ENCODE results near the gene FHOD3. TPM values are rescaled to one million over a fixed set of nuclear protein-coding genes. Genes with fewer than 3 reads are reported as not detected.

FHOD3 gene
- total and polyA plus RNA-seq, 9 donors = 27.1 to 36.8 (median 33.7) TPM

DNA sequence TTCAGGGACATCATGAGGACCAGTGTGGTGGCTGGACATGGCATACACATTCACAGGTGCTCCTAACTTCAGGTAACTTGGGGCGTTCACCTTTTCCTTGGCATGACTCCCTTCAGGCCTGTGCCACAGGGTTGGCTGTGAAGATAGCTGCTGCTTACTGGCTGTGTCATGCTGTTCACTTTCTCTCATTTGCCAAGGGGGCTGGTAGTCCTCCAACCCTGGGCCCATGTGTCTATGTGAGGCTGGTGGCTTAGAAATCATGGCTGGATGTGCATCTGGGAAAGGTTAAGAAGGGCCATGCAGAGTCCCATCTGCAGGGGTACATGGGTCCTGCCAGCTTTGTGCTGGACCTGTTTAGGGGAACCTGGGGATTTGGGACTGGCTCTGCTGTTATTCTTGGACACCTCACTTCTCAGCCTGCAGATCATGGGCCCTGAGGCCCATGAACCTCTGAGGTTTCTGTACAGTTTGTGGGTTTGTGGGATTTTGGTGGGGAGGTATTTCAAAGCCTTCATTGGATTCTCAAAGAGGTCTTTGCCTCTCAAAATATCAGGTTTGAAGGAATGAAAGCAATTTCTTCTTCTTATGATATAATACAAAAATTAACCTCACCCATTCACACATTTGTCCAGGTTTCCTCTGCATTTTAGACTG, 62.9 kb downstream of the FHOD3 start:
- WGBS (ENCODE audit: insufficient coverage) = 100% methylated on average over 1 of the region's 1 CpG

DNA sequence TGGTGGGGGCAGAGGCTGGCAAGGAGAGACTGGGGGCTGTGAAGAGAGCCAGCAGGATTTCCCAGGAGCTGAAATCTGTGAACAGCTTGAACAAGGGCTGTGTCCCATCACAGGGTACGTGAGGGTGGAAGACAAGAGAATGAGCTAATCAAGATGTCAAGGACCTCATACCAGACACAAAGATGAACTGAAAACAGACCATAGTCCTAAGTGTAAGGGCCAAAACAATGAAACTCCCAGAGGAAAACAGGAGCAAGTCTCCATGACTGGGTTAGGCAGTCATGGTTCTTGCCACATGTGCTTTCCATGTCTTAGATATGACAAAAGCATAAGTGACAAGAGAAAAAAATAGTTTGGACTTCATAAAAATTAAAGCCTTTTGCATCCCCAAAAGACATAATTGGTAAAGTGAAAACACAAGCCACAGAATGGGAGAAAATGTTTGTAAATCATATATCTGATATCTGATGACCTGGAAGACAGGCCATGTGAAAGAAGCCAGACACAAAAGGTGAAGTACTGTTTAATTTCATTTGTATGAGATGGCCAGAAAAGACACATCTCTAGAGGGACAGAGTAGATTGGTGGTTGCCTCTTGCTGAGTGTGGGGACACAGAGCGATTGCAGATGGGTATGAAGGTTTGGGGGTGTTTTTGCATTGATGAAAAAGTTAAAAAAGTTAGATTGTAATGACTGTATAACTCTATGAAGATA, 67.6 kb downstream of the FHOD3 start:
- Histone ChIP-seq H3K4me3 (ENCODE audit: low read length) (no peak overlapping the region), H3K36me3 (ENCODE audit: control insufficient read depth, insufficient read depth, low read length) (no peaks in the 10 kb centered on the region), H3K27me3 (ENCODE audit: control insufficient read depth, insufficient read depth, low read length) (no peaks in the 10 kb centered on the region), H3K27ac (ENCODE audit: low read length) (no peak overlapping the region), H3K9me3 (replicated peaks; ENCODE audit: control insufficient read depth, low read depth, low read length) (no peaks in the 10 kb centered on the region), H3K4me1 (ENCODE audit: control insufficient read depth, insufficient read depth, low read length) (peaks cover 2% of the 10 kb centered on the region)
- WGBS (ENCODE audit: insufficient coverage) = no CpG with 5 or more reads among the region's 2 CpGs
- DNase-seq = no peak

More for the DNA sequence above, 62.9 kb downstream of the FHOD3 start:
- Histone ChIP-seq H3K4me3 (ENCODE audit: low read length) (no peak overlapping the region), H3K9me3 (replicated peaks; ENCODE audit: control insufficient read depth, low read depth, low read length) (no peaks in the 10 kb centered on the region), H3K27me3 (ENCODE audit: control insufficient read depth, insufficient read depth, low read length) (no peaks in the 10 kb centered on the region), H3K36me3 (ENCODE audit: control insufficient read depth, insufficient read depth, low read length) (no peaks in the 10 kb centered on the region), H3K4me1 (ENCODE audit: control insufficient read depth, insufficient read depth, low read length) (no peaks in the 10 kb centered on the region), H3K27ac (ENCODE audit: low read length) (no peak overlapping the region)
- DNase-seq = no peak

DNA sequence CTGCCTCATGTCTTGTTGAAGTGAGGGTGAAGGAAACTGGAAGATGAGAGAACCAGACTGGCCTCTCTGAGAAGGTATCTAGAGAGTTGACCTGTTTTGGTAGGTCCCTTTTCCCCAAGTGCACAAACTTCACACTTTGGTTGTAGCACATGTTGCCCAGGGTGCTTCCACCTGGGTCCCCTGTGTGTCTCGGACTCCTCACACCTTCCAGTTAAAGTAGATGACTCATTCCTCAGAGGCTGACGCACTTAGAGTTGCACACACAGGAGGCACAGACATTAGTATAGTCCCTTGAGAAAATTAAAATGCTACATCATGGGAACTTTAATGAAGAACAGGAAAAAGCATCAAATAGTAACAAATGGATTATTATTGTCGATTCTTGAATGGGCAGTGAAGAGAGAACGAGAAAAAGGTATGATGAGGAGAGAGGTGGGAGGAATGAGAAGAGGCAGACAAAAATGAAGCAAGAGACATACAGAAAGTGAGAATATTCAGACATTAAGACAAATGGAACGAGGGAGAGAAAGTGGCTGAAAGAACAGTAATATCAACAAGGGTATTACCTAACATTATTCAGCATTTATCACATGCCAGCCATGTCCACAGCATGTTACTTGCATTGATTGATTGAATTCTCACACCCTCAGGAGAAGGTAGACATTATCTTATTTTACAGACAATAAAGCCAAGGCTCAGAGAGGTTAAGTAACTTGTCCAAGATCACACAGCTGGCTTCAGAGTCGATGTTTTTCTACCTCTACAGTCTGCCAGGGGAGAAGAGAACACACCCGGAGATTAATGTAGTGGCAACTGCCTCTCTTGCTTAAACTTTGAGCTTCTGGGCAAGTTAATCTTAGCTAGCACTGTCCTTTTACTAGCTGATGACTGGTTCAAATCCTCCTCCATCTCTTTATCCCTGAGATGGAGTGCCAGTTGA, 68.6 kb downstream of the FHOD3 start:
- no peaks in the 10 kb centered on the region for H3K9me3 ChIP-seq (replicated peaks; ENCODE audit: control insufficient read depth, low read depth, low read length)
- H3K36me3 ChIP-seq (ENCODE audit: control insufficient read depth, insufficient read depth, low read length) = no peaks in the 10 kb centered on the region
- no peaks in the 10 kb centered on the region for H3K27me3 ChIP-seq (ENCODE audit: control insufficient read depth, insufficient read depth, low read length)
- DNase-seq = no peak
- WGBS (ENCODE audit: insufficient coverage) = 54% methylated on average over 3 of the region's 7 CpGs
- peaks cover 2% of the 10 kb centered on the region for H3K4me1 ChIP-seq (ENCODE audit: control insufficient read depth, insufficient read depth, low read length)
- H3K4me3 ChIP-seq (ENCODE audit: low read length) = no peak overlapping the region
- H3K27ac ChIP-seq (ENCODE audit: low read length) = no peak overlapping the region

DNA sequence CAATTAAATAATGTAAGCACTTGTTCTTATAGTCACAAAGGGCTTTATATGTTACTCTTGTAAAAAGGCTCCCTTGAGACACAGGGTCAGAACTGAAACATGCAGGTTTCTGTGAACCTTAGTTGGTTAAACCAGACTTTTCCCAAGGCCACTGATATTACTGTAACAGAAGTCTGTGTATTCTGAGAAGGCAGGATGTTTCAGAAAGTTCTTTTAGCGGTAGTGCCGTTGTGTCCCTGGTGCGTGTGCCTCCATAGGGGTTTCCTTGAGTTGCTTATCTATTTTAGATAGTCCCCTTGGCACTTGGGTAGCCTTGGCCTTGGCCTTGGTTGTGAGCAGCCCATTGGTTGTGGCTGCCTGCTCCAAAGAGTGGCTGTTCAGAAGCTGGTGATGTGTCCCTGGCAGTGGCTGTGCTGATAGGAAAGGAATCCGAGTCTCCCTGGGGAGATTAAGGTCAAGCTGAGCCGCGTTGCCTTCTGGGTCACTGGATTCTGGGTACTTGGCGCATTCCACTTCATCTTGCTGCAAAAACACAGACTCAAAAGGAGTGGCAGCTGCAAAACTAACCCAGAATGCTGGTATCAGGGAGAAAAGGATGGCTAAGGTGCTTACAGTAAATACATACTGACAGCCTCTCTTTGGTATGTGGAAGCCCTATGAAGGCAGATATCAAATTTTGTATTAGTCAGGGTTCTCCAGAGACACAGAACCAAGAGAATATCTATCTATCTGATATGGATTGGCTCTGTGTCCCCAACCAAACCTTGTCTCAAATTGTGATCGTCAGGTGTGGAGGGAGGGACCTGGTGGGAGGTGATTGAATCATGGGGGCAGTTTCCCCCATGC, 69.7 kb downstream of the FHOD3 start:
- WGBS (ENCODE audit: insufficient coverage) = 48% methylated on average over 7 of the region's 8 CpGs
- H3K27me3 ChIP-seq (ENCODE audit: control insufficient read depth, insufficient read depth, low read length) = no peaks in the 10 kb centered on the region
- no peak overlapping the region for H3K27ac ChIP-seq (ENCODE audit: low read length)
- no peak overlapping the region for H3K4me3 ChIP-seq (ENCODE audit: low read length)
- DNase-seq = no peak
- H3K9me3 ChIP-seq (replicated peaks; ENCODE audit: control insufficient read depth, low read depth, low read length) = no peaks in the 10 kb centered on the region
- H3K36me3 ChIP-seq (ENCODE audit: control insufficient read depth, insufficient read depth, low read length) = no peaks in the 10 kb centered on the region
- peaks cover 2% of the 10 kb centered on the region for H3K4me1 ChIP-seq (ENCODE audit: control insufficient read depth, insufficient read depth, low read length)

DNA sequence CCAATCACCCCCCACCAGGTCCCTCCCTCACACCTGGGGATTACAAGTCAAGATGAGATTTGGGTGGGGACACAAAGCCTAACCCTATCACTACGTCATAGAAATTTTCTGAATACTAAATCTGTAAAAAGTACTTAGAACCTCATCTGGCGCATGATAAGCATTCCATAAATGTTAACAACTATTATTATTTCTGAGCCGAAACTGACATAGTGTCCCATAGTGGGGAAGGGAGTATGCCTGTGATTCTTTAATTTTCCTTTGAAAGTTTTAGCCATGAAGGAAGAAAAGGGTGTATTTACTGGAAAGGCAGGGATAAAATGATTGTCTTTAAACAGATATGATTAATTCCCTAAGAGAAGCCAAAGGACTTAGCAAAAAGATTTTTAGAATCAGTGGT, 71.4 kb downstream of the FHOD3 start:
- no peak overlapping the region for H3K27ac ChIP-seq (ENCODE audit: low read length)
- H3K4me1 ChIP-seq (ENCODE audit: control insufficient read depth, insufficient read depth, low read length) = peaks cover 2% of the 10 kb centered on the region
- no peaks in the 10 kb centered on the region for H3K27me3 ChIP-seq (ENCODE audit: control insufficient read depth, insufficient read depth, low read length)
- H3K36me3 ChIP-seq (ENCODE audit: control insufficient read depth, insufficient read depth, low read length) = no peaks in the 10 kb centered on the region
- no CpG with 5 or more reads among the region's 3 CpGs for WGBS (ENCODE audit: insufficient coverage)
- DNase-seq = peak; percentile 57
- no peak overlapping the region for H3K4me3 ChIP-seq (ENCODE audit: low read length)
- no peaks in the 10 kb centered on the region for H3K9me3 ChIP-seq (replicated peaks; ENCODE audit: control insufficient read depth, low read depth, low read length)

DNA sequence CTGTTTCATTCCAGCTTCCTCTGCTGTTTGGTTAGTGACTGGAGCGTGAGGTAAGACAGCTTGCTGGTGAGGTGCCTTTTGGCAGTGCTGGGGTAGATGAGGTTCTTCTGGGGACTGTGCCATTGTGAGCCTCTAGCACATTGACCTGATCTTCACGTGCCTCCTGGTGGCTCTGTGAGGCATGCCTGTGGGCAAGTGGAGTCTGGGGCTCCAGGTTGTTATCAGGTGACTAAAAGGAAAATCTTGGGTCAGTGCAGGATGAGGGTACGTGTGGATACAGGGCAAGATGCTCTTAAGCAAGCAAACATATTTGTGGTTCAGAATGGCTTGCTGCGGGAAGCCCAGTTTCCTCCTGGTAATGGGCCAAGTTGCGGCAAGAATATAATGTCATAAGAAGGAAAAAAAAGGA, 75.4 kb downstream of the FHOD3 start:
- H3K4me1 ChIP-seq (ENCODE audit: control insufficient read depth, insufficient read depth, low read length) = peaks cover 7% of the 10 kb centered on the region
- DNase-seq = no peak
- WGBS (ENCODE audit: insufficient coverage) = 70% methylated on average over 5 of the region's 5 CpGs

DNA sequence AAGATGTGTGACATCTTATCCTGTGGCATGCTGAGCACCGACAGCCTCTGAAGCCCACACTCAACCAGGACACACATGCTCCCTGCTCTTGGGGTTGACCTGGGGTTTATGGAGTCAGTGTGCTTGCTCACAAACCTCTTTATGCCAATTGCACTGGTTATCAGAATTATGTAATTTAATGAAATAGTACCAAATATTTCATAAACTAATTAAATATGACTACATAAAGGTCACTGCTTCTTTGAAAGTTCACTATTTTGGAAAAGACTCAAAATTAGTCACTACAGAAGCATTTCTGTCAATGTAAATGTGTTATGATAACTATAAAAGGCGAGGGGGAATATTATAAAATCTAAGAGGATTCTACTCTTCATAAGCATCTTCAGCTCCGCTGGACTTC, 76.7 kb downstream of the FHOD3 start:
- WGBS (ENCODE audit: insufficient coverage) = no CpG with 5 or more reads among the region's 3 CpGs
- no peaks in the 10 kb centered on the region for H3K36me3 ChIP-seq (ENCODE audit: control insufficient read depth, insufficient read depth, low read length)
- peaks cover 9% of the 10 kb centered on the region for H3K4me1 ChIP-seq (ENCODE audit: control insufficient read depth, insufficient read depth, low read length)
- H3K27me3 ChIP-seq (ENCODE audit: control insufficient read depth, insufficient read depth, low read length) = no peaks in the 10 kb centered on the region
- no peak for DNase-seq
- H3K27ac ChIP-seq (ENCODE audit: low read length) = no peak overlapping the region
- H3K4me3 ChIP-seq (ENCODE audit: low read length) = no peak overlapping the region
- H3K9me3 ChIP-seq (replicated peaks; ENCODE audit: control insufficient read depth, low read depth, low read length) = no peaks in the 10 kb centered on the region

More for the DNA sequence above, 75.4 kb downstream of the FHOD3 start:
- Histone ChIP-seq H3K9me3 (replicated peaks; ENCODE audit: control insufficient read depth, low read depth, low read length) (no peaks in the 10 kb centered on the region), H3K27me3 (ENCODE audit: control insufficient read depth, insufficient read depth, low read length) (no peaks in the 10 kb centered on the region), H3K4me3 (ENCODE audit: low read length) (no peak overlapping the region), H3K36me3 (ENCODE audit: control insufficient read depth, insufficient read depth, low read length) (no peaks in the 10 kb centered on the region), H3K27ac (ENCODE audit: low read length) (no peak overlapping the region)

DNA sequence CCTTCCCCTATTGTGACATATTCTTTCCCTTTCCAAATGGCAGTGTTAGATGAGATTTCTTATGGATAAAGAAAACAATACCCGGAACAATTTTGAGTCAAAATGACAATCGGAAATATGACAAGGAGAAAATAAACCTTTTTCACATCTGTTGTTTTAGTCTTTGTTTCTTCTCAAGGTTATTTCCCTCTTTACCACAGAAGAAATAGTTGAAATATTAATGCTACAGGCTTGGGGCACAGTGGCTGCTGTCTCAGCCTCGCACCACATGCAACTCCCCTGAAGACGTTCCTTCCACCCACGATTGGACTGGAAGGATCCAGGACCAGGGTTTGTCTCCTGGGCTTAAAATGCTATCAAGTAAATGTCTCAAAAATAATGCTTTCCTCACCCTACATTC, 77.6 kb downstream of the FHOD3 start:
- Histone ChIP-seq H3K27ac (ENCODE audit: low read length) (no peak overlapping the region), H3K36me3 (ENCODE audit: control insufficient read depth, insufficient read depth, low read length) (no peaks in the 10 kb centered on the region), H3K27me3 (ENCODE audit: control insufficient read depth, insufficient read depth, low read length) (no peaks in the 10 kb centered on the region), H3K4me3 (ENCODE audit: low read length) (no peak overlapping the region), H3K9me3 (replicated peaks; ENCODE audit: control insufficient read depth, low read depth, low read length) (no peaks in the 10 kb centered on the region), H3K4me1 (ENCODE audit: control insufficient read depth, insufficient read depth, low read length) (peaks cover 9% of the 10 kb centered on the region)
- DNase-seq = no peak
- WGBS (ENCODE audit: insufficient coverage) = no CpG with 5 or more reads among the region's 5 CpGs

DNA sequence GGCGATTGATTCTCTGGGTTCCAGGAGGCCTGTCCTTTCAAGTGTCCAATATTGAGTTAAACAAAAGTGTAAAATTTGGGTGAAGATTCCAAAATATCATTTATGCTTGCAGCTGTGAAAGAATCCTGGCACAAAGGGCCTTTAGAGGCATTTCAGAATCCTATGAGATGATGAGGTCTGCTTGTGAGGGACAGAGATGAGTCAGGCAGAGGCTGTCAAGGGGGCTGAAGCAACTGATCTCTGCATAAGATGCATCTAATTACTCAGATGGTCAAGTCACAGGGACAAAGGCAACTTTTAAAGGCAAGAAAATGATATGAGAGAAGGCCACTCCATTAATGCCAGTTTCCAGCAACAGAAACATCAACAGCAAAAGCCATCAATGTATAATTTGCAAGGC, 78.8 kb downstream of the FHOD3 start:
- Histone ChIP-seq H3K9me3 (replicated peaks; ENCODE audit: control insufficient read depth, low read depth, low read length) (no peaks in the 10 kb centered on the region), H3K27ac (ENCODE audit: low read length) (no peak overlapping the region), H3K36me3 (ENCODE audit: control insufficient read depth, insufficient read depth, low read length) (no peaks in the 10 kb centered on the region), H3K4me3 (ENCODE audit: low read length) (no peak overlapping the region), H3K27me3 (ENCODE audit: control insufficient read depth, insufficient read depth, low read length) (no peaks in the 10 kb centered on the region), H3K4me1 (ENCODE audit: control insufficient read depth, insufficient read depth, low read length) (peaks cover 9% of the 10 kb centered on the region)
- WGBS (ENCODE audit: insufficient coverage) = no CpG with 5 or more reads among the region's 1 CpG
- DNase-seq = no peak
